H9 (cell line): ENCODE results near the gene DNMBP. TPM values are rescaled to one million over a fixed set of nuclear protein-coding genes. Genes with fewer than 3 reads are reported as not detected.
A peak's percentile ranks its signal among the peaks of the same experiment; 100 is the strongest.
"Not testable (repeated sequence)": the region's sequence is repeated elsewhere in the genome, so short reads cannot be mapped to it uniquely, and the experiment has no call there.

Source experiments
- DNase-seq: peaks from one replicate; pipeline ENCODE4 v3.0.0-alpha.2; 2017
- H2AFZ ChIP-seq: one replicate; pipeline ENCODE4 v1.6.1; 2013; ENCODE audit warnings: mild to moderate bottlenecking, low read length, control low read depth, moderate library complexity
- H2AK5ac ChIP-seq: 2 replicates; pipeline ENCODE4 v1.6.1; 2013; ENCODE audit warnings: low read length, control low read depth, mixed read lengths; ENCODE audit not compliant: insufficient read length
- H2BK120ac ChIP-seq: one replicate; pipeline ENCODE4 v1.6.1; 2013; ENCODE audit warnings: low read depth, mild to moderate bottlenecking, low read length, control low read depth, inconsistent platforms; ENCODE audit not compliant: poor library complexity, severe bottlenecking
- H2BK12ac ChIP-seq: 2 replicates; pipeline ENCODE4 v1.6.1; 2013; ENCODE audit warnings: low read length, control low read depth, mixed read lengths, low read depth; ENCODE audit not compliant: insufficient read length
- H2BK15ac ChIP-seq: 2 replicates; pipeline ENCODE4 v1.6.1; 2013; ENCODE audit warnings: low read depth, low read length, control low read depth
- H2BK20ac ChIP-seq: one replicate; pipeline ENCODE4 v1.6.1; 2013; ENCODE audit warnings: low read depth, mild to moderate bottlenecking, low read length, control low read depth, inconsistent platforms; ENCODE audit not compliant: poor library complexity, severe bottlenecking
- H2BK5ac ChIP-seq: 2 replicates; pipeline ENCODE4 v1.6.1; 2013; ENCODE audit warnings: low read length, control low read depth, mixed read lengths; ENCODE audit not compliant: insufficient read length
- H3K14ac ChIP-seq: 2 replicates; pipeline ENCODE4 v1.6.1; 2013; ENCODE audit warnings: low read length, control low read depth; ENCODE audit not compliant: insufficient read depth
- H3K18ac ChIP-seq: 2 replicates; pipeline ENCODE4 v1.6.1; 2013; ENCODE audit warnings: low read depth, mild to moderate bottlenecking, mixed read lengths, low read length, control low read depth; ENCODE audit not compliant: insufficient read length
- H3K23ac ChIP-seq: 2 replicates; pipeline ENCODE4 v1.6.1; 2013; ENCODE audit warnings: low read length, control low read depth, mixed read lengths, low read depth; ENCODE audit not compliant: insufficient read length
- H3K23me2 ChIP-seq: 2 replicates; pipeline ENCODE4 v1.6.1; 2013; ENCODE audit warnings: low read depth, mild to moderate bottlenecking, mixed read lengths, low read length, control low read depth; ENCODE audit not compliant: insufficient read length, poor library complexity, severe bottlenecking
- H3K27ac ChIP-seq: 2 replicates; pipeline ENCODE4 v1.5.1; 2013; ENCODE audit warnings: low read length, control low read depth, mixed read lengths, low read depth; ENCODE audit not compliant: insufficient read length
- H3K27me3 ChIP-seq: 2 replicates; pipeline ENCODE4 v1.6.1; 2013; ENCODE audit warnings: low read length, control low read depth, inconsistent platforms; ENCODE audit not compliant: insufficient read depth
- H3K4ac ChIP-seq: 2 replicates; pipeline ENCODE4 v1.6.1; 2013; ENCODE audit warnings: low read depth, mild to moderate bottlenecking, control low read depth, inconsistent platforms, low read length, moderate library complexity
- H3K4me1 ChIP-seq: 2 replicates; pipeline ENCODE4 v1.6.1; 2013; ENCODE audit warnings: low read length, control low read depth, inconsistent platforms; ENCODE audit not compliant: insufficient read depth
- H3K4me2 ChIP-seq: 2 replicates; pipeline ENCODE4 v1.6.1; 2013; ENCODE audit warnings: low read length, control low read depth, mixed read lengths; ENCODE audit not compliant: insufficient read length, insufficient read depth
- H3K56ac ChIP-seq: 2 replicates; pipeline ENCODE4 v1.6.1; 2013; ENCODE audit warnings: low read depth, mild to moderate bottlenecking, mixed read lengths, low read length, control low read depth; ENCODE audit not compliant: insufficient read length
- H3K79me1 ChIP-seq: 2 replicates; pipeline ENCODE4 v1.6.1; 2013; ENCODE audit warnings: low read depth, mild to moderate bottlenecking, moderate library complexity, low read length, control low read depth, inconsistent platforms; ENCODE audit not compliant: insufficient read depth, poor library complexity, severe bottlenecking
- H3K79me2 ChIP-seq: 2 replicates; pipeline ENCODE4 v1.6.1; 2013; ENCODE audit warnings: low read length, control low read depth, inconsistent platforms; ENCODE audit not compliant: insufficient read depth
- H3K9ac ChIP-seq: 2 replicates; pipeline ENCODE4 v1.6.1; 2013; ENCODE audit warnings: low read length, control low read depth, mixed read lengths; ENCODE audit not compliant: insufficient read length; ENCODE audit errors: extremely low read depth
- H3K9me3 ChIP-seq: one replicate; pipeline ENCODE4 v1.6.1; 2013; ENCODE audit warnings: low read depth, low read length, inconsistent platforms; ENCODE audit not compliant: control insufficient read depth
- H3T11ph ChIP-seq: one replicate; pipeline ENCODE4 v1.6.1; 2013; ENCODE audit warnings: mild to moderate bottlenecking, low read length, control low read depth, inconsistent platforms
- H4K20me1 ChIP-seq: one replicate; pipeline ENCODE4 v1.6.1; 2013; ENCODE audit not compliant: control insufficient read depth, insufficient read length, insufficient read depth
- H4K5ac ChIP-seq: 2 replicates; pipeline ENCODE4 v1.6.1; 2013; ENCODE audit warnings: low read depth, mild to moderate bottlenecking, mixed read lengths, low read length, control low read depth; ENCODE audit not compliant: insufficient read length
- H4K8ac ChIP-seq: replicated peaks from 2 replicates; pipeline ENCODE4 v1.6.1; 2013; ENCODE audit warnings: low read length, control low read depth, mixed read lengths, low read depth; ENCODE audit not compliant: insufficient read length
- H4K91ac ChIP-seq: 2 replicates; pipeline ENCODE4 v1.6.1; 2013; ENCODE audit warnings: low read depth, mild to moderate bottlenecking, moderate library complexity, mixed read lengths, low read length, control low read depth; ENCODE audit not compliant: insufficient read length
- H3K27ac Mint-ChIP-seq, 3 experiments: 2 replicates in 2 of 3; 3 replicates in 1 of 3; pipeline ENCODE4 v1.8.0; 2020 to 2021; ENCODE audit warnings: mixed read lengths in 3 of 3, mild to moderate bottlenecking in 1 of 3, moderate library complexity in 1 of 3
- H3K27me3 Mint-ChIP-seq: 2 replicates; pipeline ENCODE4 v1.8.0; 2021; ENCODE audit warnings: low read depth, mild to moderate bottlenecking, moderate library complexity, mixed read lengths
- H3K36me3 Mint-ChIP-seq, 3 experiments: 2 replicates in 2 of 3; 3 replicates in 1 of 3; pipeline ENCODE4 v1.8.0; 2020 to 2021; ENCODE audit warnings: low read depth in 3 of 3, mixed read lengths in 3 of 3; ENCODE audit not compliant: insufficient read depth in 1 of 3
- H3K4me1 Mint-ChIP-seq, 2 experiments: 2 replicates each; pipeline ENCODE4 v1.8.0; 2020; ENCODE audit warnings: mixed read lengths in 2 of 2
- H3K4me3 Mint-ChIP-seq, 2 experiments: 2 replicates in 1 of 2; 3 replicates in 1 of 2; pipeline ENCODE4 v1.8.0; 2020 to 2021; ENCODE audit warnings: mild to moderate bottlenecking in 2 of 2, mixed read lengths in 2 of 2, moderate library complexity in 1 of 2
- H3K9me3 Mint-ChIP-seq, 2 experiments: 2 replicates in 1 of 2; 3 replicates in 1 of 2; pipeline ENCODE4 v1.8.0; 2020; ENCODE audit warnings: mild to moderate bottlenecking in 2 of 2, mixed read lengths in 2 of 2, moderate library complexity in 1 of 2
- CTCF ChIP-seq: fragments of 200-600 bp; sonication (generic); conservative IDR thresholded peaks from 3 replicates; pipeline ENCODE4 v1.8.0; 2021; ENCODE audit warnings: antibody characterized with exemption, mild to moderate bottlenecking
- WGBS: extraction: QIAGEN DNeasy Blood & Tissue Kit; methylation state at CpG from one replicate; pipeline ENCODE4 v1.1.7; 2013; ENCODE audit warnings: missing lambda C conversion rate, low lambda C conversion rate, mixed read lengths; ENCODE audit not compliant: insufficient read length; ENCODE audit errors: extremely low coverage; 5-methylcytosine and 5-hydroxymethylcytosine counted together
- total RNA-seq: library from RNA; stranded (reverse); gene quantifications from 2 replicates; pipeline ENCODE4 v1.2.1, GENCODE V29; 2021

DNMBP gene
- total RNA-seq, 1 experiment from 2014 or later = 25.6 TPM

- H3K4me1 Mint-ChIP-seq = 0 out of 4 replicates have a peak, but pooled peaks cover 0 to 3% of the 10 kb centered on the region in 2 experiments
- H3K27ac ChIP-seq = no peak overlapping the region
These were observed 45.0 kb downstream of the DNMBP start for GRCh38 chr10:99964791-99965190.

GRCh38 chr10:99963467-99964165, 46.1 kb downstream of the DNMBP start:
- H3K4me1 ChIP-seq, H3K9ac ChIP-seq, H2BK12ac ChIP-seq, DNase-seq, H3K23ac ChIP-seq, H3K4me3 Mint-ChIP-seq, H2BK5ac ChIP-seq, H4K5ac ChIP-seq, H3K9me3 Mint-ChIP-seq, H3K36me3 Mint-ChIP-seq, H3K27me3 Mint-ChIP-seq, H3K56ac ChIP-seq, H3K79me1 ChIP-seq, H2BK120ac ChIP-seq, H3K14ac ChIP-seq, H3K4me1 Mint-ChIP-seq, H4K8ac ChIP-seq, H3K4me2 ChIP-seq, H3K27ac ChIP-seq, H2BK15ac ChIP-seq, H3K4ac ChIP-seq, H3T11ph ChIP-seq, H3K79me2 ChIP-seq, H3K18ac ChIP-seq, H3K27ac Mint-ChIP-seq, H2AFZ ChIP-seq, H3K23me2 ChIP-seq, H4K20me1 ChIP-seq, H2BK20ac ChIP-seq, H3K27me3 ChIP-seq, H2AK5ac ChIP-seq, H4K91ac ChIP-seq, H3K9me3 ChIP-seq: not testable (repeated sequence)
- no CpG with 5 or more reads among the region's 7 CpGs for WGBS

More at GRCh38 chr10:99964791-99965190, 45.0 kb downstream of the DNMBP start:
- no peak overlapping the region for H2BK5ac ChIP-seq
- no peak overlapping the region for H2AK5ac ChIP-seq
- H3K4me1 ChIP-seq = no peaks in the 10 kb centered on the region
- no peak overlapping the region for H3T11ph ChIP-seq
- no peak overlapping the region for H2BK15ac ChIP-seq
- no peak overlapping the region for H2AFZ ChIP-seq
- H4K5ac ChIP-seq = no peak overlapping the region
- no peak overlapping the region for H2BK20ac ChIP-seq
- H3K9me3 Mint-ChIP-seq = no peaks in the 10 kb centered on the region
- H3K79me2 ChIP-seq = no peaks in the 10 kb centered on the region
- no peak for DNase-seq
- no peaks in the 10 kb centered on the region for H4K20me1 ChIP-seq
- no peak overlapping the region for H3K23ac ChIP-seq
- no peak overlapping the region; a peak in 1 of 7 replicates for H3K27ac Mint-ChIP-seq
- H3K36me3 Mint-ChIP-seq = peaks cover 0 to 2% (median 0%) of the 10 kb centered on the region in 3 experiments; a peak in 3 of 7 replicates
- H3K14ac ChIP-seq = no peak overlapping the region
- no peak overlapping the region for H3K18ac ChIP-seq
- no peak overlapping the region for H3K56ac ChIP-seq
- no peak overlapping the region for H3K4ac ChIP-seq
- H3K23me2 ChIP-seq = no peaks in the 10 kb centered on the region
- H3K4me2 ChIP-seq = no peak overlapping the region
- peak; percentile 22; the same call in 1 of the 3 replicates for TF ChIP-seq CTCF
- no peak overlapping the region for H4K91ac ChIP-seq
- no peaks in the 10 kb centered on the region for H3K79me1 ChIP-seq
- no peaks in the 10 kb centered on the region for H3K27me3 ChIP-seq
- no CpG with 5 or more reads among the region's 7 CpGs for WGBS
- no peak overlapping the region for H4K8ac ChIP-seq
- no peak overlapping the region for H3K4me3 Mint-ChIP-seq
- H3K9me3 ChIP-seq = no peaks in the 10 kb centered on the region
- no peak overlapping the region for H2BK12ac ChIP-seq
- H2BK120ac ChIP-seq = no peak overlapping the region
- H3K27me3 Mint-ChIP-seq = no peaks in the 10 kb centered on the region
- H3K9ac ChIP-seq = no peak overlapping the region
